Measurements from ENCODE around the gene SCARF2. TPM values are rescaled to one million over a fixed set of nuclear protein-coding genes. Genes with fewer than 3 reads are reported as not detected.

The SCARF2 gene
- total and polyA plus RNA-seq, 2 experiments from 2014 or later, result 1.8 to 16.6 TPM

DNA sequence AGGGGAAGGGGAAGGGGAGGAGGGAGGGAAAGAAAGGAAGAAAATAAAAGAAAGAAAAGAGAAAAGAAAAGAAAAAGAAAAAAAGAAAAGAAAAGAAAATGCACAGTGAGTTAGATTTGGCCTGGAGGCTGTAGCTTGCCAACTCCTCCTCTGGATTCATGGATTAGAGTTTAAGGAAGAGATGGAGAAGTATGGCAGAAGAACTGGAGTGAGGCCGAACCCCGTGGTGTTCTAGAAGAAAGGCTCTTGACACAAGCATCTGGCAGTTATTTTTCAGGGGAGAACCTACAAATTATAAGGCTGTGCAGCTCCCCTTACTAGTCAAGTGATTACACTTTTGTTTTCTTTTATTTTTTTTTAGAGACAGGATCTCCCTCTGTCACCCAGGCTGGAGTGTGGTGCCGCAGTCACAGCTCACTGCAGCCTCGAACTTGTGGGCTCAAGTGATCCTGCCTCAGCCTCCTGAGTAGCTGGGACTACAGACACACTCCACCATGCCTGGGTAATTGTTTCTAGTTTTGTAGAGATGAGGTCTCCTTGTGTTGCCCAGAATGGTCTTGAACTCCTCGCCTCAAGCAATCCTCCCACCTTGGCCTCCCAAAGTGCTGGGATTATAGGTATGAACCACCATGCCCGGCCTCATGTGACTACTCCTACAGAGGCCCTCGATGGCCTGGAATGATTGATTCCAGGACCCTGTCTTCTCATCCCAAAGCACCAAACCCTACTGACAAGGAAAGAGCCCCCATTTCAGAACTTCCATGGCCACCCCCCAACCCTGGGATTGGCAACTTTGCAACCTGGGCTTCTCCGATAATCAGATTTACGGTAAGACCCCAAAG is 24.2 kb downstream of the SCARF2 start (continued):
- TF ChIP-seq, protein P1, sequence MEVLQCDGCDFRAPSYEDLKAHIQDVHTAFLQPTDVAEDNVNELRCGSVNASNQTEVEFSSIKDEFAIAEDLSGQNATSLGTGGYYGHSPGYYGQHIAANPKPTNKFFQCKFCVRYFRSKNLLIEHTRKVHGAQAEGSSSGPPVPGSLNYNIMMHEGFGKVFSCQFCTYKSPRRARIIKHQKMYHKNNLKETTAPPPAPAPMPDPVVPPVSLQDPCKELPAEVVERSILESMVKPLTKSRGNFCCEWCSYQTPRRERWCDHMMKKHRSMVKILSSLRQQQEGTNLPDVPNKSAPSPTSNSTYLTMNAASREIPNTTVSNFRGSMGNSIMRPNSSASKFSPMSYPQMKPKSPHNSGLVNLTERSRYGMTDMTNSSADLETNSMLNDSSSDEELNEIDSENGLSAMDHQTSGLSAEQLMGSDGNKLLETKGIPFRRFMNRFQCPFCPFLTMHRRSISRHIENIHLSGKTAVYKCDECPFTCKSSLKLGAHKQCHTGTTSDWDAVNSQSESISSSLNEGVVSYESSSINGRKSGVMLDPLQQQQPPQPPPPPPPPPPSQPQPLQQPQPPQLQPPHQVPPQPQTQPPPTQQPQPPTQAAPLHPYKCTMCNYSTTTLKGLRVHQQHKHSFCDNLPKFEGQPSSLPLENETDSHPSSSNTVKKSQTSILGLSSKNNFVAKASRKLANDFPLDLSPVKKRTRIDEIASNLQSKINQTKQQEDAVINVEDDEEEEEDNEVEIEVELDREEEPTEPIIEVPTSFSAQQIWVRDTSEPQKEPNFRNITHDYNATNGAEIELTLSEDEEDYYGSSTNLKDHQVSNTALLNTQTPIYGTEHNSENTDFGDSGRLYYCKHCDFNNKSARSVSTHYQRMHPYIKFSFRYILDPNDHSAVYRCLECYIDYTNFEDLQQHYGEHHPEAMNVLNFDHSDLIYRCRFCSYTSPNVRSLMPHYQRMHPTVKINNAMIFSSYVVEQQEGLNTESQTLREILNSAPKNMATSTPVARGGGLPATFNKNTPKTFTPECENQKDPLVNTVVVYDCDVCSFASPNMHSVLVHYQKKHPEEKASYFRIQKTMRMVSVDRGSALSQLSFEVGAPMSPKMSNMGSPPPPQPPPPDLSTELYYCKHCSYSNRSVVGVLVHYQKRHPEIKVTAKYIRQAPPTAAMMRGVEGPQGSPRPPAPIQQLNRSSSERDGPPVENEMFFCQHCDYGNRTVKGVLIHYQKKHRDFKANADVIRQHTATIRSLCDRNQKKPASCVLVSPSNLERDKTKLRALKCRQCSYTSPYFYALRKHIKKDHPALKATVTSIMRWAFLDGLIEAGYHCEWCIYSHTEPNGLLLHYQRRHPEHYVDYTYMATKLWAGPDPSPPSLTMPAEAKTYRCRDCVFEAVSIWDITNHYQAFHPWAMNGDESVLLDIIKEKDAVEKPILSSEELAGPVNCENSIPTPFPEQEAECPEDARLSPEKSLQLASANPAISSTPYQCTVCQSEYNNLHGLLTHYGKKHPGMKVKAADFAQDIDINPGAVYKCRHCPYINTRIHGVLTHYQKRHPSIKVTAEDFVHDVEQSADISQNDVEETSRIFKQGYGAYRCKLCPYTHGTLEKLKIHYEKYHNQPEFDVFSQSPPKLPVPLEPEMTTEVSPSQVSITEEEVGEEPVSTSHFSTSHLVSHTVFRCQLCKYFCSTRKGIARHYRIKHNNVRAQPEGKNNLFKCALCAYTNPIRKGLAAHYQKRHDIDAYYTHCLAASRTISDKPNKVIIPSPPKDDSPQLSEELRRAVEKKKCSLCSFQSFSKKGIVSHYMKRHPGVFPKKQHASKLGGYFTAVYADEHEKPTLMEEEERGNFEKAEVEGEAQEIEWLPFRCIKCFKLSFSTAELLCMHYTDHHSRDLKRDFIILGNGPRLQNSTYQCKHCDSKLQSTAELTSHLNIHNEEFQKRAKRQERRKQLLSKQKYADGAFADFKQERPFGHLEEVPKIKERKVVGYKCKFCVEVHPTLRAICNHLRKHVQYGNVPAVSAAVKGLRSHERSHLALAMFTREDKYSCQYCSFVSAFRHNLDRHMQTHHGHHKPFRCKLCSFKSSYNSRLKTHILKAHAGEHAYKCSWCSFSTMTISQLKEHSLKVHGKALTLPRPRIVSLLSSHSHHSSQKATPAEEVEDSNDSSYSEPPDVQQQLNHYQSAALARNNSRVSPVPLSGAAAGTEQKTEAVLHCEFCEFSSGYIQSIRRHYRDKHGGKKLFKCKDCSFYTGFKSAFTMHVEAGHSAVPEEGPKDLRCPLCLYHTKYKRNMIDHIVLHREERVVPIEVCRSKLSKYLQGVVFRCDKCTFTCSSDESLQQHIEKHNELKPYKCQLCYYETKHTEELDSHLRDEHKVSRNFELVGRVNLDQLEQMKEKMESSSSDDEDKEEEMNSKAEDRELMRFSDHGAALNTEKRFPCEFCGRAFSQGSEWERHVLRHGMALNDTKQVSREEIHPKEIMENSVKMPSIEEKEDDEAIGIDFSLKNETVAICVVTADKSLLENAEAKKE (CRISPR knock-in tag; IDR thresholded peaks at IDR 0.05), result no peak
- TF ChIP-seq STAT1 (IDR thresholded peaks at IDR 0.05; ENCODE audit: unreplicated experiment) (no peak), JUNB (IDR thresholded peaks at IDR 0.05; ENCODE audit: unreplicated experiment) (no peak), ZNF331 (CRISPR knock-in tag; IDR thresholded peaks at IDR 0.05; ENCODE audit: low read depth) (no peak), POLR2AphosphoS5 (IDR thresholded peaks at IDR 0.05; ENCODE audit: low read depth) (no peak)
- TF ChIP-seq, protein P2, sequence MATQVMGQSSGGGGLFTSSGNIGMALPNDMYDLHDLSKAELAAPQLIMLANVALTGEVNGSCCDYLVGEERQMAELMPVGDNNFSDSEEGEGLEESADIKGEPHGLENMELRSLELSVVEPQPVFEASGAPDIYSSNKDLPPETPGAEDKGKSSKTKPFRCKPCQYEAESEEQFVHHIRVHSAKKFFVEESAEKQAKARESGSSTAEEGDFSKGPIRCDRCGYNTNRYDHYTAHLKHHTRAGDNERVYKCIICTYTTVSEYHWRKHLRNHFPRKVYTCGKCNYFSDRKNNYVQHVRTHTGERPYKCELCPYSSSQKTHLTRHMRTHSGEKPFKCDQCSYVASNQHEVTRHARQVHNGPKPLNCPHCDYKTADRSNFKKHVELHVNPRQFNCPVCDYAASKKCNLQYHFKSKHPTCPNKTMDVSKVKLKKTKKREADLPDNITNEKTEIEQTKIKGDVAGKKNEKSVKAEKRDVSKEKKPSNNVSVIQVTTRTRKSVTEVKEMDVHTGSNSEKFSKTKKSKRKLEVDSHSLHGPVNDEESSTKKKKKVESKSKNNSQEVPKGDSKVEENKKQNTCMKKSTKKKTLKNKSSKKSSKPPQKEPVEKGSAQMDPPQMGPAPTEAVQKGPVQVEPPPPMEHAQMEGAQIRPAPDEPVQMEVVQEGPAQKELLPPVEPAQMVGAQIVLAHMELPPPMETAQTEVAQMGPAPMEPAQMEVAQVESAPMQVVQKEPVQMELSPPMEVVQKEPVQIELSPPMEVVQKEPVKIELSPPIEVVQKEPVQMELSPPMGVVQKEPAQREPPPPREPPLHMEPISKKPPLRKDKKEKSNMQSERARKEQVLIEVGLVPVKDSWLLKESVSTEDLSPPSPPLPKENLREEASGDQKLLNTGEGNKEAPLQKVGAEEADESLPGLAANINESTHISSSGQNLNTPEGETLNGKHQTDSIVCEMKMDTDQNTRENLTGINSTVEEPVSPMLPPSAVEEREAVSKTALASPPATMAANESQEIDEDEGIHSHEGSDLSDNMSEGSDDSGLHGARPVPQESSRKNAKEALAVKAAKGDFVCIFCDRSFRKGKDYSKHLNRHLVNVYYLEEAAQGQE (IDR thresholded peaks at IDR 0.05; ENCODE audit: unreplicated experiment), result no peak

All from GM23338 (cell line).